AG08396 (cell line): ENCODE results near the gene NRIP1.
A peak's percentile ranks its signal among the peaks of the same experiment; 100 is the strongest.

ENCODE experiments used
- DNase-seq: peaks from one replicate; pipeline ENCODE4 v3.0.0; 2012; ENCODE audit warnings: low spot score, mixed read lengths

NRIP1 gene

GRCh38 chr21:15063814-15064575 lies 805 bp downstream of the NRIP1 start:
- DNase-seq = peak; percentile 69

- DNase-seq = no peak
Measured at GRCh38 chr21:15063081-15063813, 1.6 kb downstream of the NRIP1 start.

- no peak for DNase-seq
Measured at GRCh38 chr21:15062606-15062965, 2.2 kb downstream of the NRIP1 start.

- DNase-seq = no peak
Measured at GRCh38 chr21:15061747-15062605, 2.8 kb downstream of the NRIP1 start.

DNA sequence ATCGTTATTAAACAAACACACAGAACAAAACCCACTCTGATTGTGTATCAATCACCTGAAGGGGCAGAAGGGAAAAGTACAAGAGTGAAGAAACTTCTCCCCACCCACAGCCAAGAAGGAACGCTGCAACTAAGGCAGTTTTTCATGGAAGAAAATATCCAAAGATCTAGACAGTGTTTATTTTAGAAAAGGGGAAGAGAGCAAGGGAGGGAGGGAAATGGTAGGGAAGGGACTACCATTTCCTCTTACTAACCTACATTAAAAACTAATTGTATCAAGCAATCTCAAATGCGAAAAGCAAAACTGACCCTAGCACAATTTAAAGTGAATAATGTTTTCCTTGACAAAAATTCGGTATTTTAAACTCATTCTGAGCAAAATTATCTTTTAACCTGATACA lies 3.5 kb downstream of the NRIP1 start:
- no peak for DNase-seq

DNA sequence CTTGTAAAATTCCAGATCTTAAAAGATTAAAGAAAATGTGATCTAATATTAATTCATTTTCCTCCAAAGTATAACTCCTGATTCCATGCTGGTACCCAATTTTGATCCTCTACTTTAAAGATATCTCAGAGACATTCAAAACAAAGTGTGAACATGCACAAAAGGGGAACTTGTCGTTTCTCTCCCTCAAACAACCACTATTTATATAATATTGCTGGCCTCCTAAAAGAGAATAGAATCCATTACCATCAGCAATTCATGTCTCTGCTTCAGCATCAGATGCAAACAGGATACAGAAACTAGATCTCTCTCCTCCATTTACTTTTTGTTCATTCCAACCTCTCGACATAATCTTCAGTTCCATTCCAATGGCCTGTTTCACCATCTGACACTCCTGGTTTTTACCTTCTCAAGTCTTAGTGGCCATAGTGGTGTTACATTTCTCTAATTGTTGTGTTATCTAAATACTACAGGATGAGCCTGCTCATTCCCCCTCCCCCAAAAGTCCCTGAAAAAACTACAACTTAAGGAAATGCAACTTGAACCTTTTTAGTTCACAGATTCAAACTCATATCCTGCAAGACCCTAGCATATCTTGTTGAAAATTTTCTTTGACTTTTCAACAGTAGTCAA lies 4.1 kb downstream of the NRIP1 start:
- DNase-seq = peak; percentile 15

DNA sequence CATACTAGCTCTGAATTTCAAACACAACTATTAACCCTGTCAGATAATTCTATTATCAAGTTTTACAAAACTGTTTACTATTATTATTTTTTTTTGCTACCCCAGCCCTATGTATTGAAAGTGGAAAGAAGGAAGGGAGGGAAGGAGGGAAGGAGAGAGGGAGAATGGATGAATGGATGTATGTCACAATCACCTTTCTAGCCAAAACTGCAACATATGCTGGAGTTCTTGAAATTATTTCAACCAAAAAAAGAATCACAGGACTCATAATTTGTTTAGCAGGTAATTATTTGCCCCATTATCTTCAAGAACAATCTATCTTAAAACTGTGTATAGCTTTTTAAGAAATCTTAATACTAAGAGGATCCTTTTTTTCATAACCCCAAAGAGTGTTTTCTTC lies 5.4 kb downstream of the NRIP1 start:
- DNase-seq = no peak

- DNase-seq = peak; percentile 47
Measured at GRCh38 chr21:15058854-15059263, 5.9 kb downstream of the NRIP1 start.

DNA sequence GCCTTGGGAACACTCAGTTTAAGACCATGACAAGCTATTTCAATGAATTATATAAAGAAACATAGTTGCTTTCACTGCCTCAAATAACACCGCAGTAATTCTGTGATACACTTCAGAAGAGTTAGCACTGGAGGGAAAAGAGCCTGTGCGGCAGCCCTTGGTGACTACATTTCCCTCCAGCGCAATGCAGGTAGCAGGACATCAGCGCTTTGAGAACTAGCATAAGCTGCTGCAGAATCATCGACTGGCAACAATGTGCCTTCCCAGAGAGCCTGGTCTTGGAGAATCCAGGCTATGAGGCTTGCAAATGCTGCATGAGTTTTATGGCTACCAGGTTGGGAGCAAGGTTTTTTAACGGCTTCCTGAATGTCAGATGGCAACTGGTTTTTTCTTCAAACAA lies 7.5 kb downstream of the NRIP1 start:
- DNase-seq = no peak

- no peak for DNase-seq
Measured at GRCh38 chr21:15054606-15055239, 10.1 kb downstream of the NRIP1 start.

GRCh38 chr21:15054089-15054488 lies 10.7 kb downstream of the NRIP1 start:
- DNase-seq = no peak

GRCh38 chr21:15053500-15053899 lies 11.3 kb downstream of the NRIP1 start:
- no peak for DNase-seq

- DNase-seq = no peak
Measured at GRCh38 chr21:15052459-15052763, 12.4 kb downstream of the NRIP1 start.

GRCh38 chr21:15051644-15052458 lies 12.9 kb downstream of the NRIP1 start:
- no peak for DNase-seq

- DNase-seq = no peak
Measured at GRCh38 chr21:15050568-15051377, 14.0 kb downstream of the NRIP1 start.

- DNase-seq = no peak
Measured at GRCh38 chr21:15045017-15045416, 19.8 kb downstream of the NRIP1 start.

DNA sequence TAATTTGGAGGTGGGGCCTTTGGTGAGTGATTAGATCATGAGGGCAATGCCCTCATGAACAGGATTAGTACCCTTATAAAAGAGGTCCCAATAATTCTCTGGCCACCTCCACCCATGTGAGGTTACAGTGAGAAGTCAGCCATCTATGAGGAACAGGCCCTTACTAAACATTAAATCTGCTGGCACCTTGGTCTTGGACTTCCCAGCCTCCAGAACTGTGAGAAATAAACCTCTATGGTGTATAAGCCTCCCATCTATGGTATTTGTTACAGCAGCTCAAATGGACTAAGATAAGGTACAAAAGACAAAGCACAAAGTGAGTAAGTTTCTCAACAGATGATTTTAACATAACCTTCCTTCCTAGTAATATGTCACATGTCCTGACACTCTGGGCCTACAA lies 22.3 kb downstream of the NRIP1 start:
- no peak for DNase-seq

GRCh38 chr21:15039607-15040299 lies 25.0 kb downstream of the NRIP1 start:
- no peak for DNase-seq

DNA sequence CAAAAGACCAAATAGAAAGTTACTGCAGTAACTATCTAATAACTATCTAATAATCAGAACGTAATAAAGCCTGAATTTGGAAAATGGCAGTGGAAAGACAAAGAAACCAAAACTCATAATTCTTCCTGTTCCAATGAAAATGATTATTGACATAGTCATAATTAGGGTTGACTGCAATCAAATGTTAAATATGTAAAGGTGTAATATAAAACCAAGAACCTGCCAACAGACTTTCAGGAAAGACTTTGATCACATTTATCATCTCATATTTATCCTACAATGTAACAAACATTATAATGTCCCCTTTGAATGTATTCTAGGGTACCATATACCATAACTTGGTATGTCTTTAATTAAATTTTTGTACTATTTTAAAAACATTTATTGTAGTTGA lies 26.9 kb downstream of the NRIP1 start:
- no peak for DNase-seq
